HL-60 (cell line): Measurements from ENCODE around the gene DNAJA3.

Source experiments
- DNase-seq, 2 experiments: peaks; one replicate each; pipeline ENCODE4 v3.0.0-alpha.2; 2010 to 2020; ENCODE audit warnings: low read depth in 1 of 2, low spot score in 1 of 2
- H3K27ac ChIP-seq: fragments of 250-450 bp; sonication (Bioruptor Pico); replicated peaks from 2 replicates; pipeline ENCODE4 v1.5.1; 2020; ENCODE audit warnings: mild to moderate bottlenecking, moderate library complexity
- H3K27me3 ChIP-seq: fragments of 250-450 bp; sonication (Bioruptor Pico); 2 replicates; pipeline ENCODE4 v1.5.1; 2021; ENCODE audit warnings: mild to moderate bottlenecking, moderate library complexity; ENCODE audit not compliant: insufficient read depth, poor library complexity, severe bottlenecking
- H3K4me3 ChIP-seq: replicated peaks from 2 replicates; pipeline ENCODE4 v1.5.1; 2011; ENCODE audit warnings: mild to moderate bottlenecking, control low read depth, low read length; ENCODE audit not compliant: insufficient read depth
- CTCF ChIP-seq: IDR thresholded peaks from one replicate; pipeline ENCODE4 v1.5.1; 2011; ENCODE audit warnings: low read length, control low read depth, inconsistent platforms; ENCODE audit not compliant: insufficient read depth
- GABPA ChIP-seq: IDR thresholded peaks from 2 replicates; pipeline ENCODE4 v1.6.1; 2012; ENCODE audit warnings: low read depth
- POLR2AphosphoS5 ChIP-seq: IDR thresholded peaks from 2 replicates; pipeline ENCODE4 v1.6.1; 2012; ENCODE audit warnings: low read depth
- REST ChIP-seq: IDR thresholded peaks from 2 replicates; pipeline ENCODE4 v1.6.1; 2012; ENCODE audit warnings: low read depth; ENCODE audit not compliant: insufficient replicate concordance
- SPI1 ChIP-seq: IDR thresholded peaks from 2 replicates; pipeline ENCODE4 v1.6.1; 2012; ENCODE audit warnings: low read depth, mild to moderate bottlenecking, borderline replicate concordance

The DNAJA3 gene

GRCh38 chr16:4499196-4499555 lies 73.5 kb downstream of the DNAJA3 start:
- no peaks in the 10 kb centered on the region for H3K27me3 ChIP-seq
- no peak overlapping the region for H3K4me3 ChIP-seq
- TF ChIP-seq CTCF (no peak), REST (no peak), SPI1 (no peak), GABPA (no peak), POLR2AphosphoS5 (no peak)
- no peak overlapping the region for H3K27ac ChIP-seq
- DNase-seq = no peak

- no peak overlapping the region for H3K4me3 ChIP-seq
- TF ChIP-seq REST (no peak), GABPA (no peak), SPI1 (no peak), POLR2AphosphoS5 (no peak), CTCF (no peak)
- no peak overlapping the region for H3K27ac ChIP-seq
- DNase-seq = no peak
- H3K27me3 ChIP-seq = no peaks in the 10 kb centered on the region
These were observed 74.6 kb downstream of the DNAJA3 start for GRCh38 chr16:4500272-4500671.

GRCh38 chr16:4501071-4501478 lies 75.4 kb downstream of the DNAJA3 start:
- no peak overlapping the region for H3K4me3 ChIP-seq
- H3K27me3 ChIP-seq = no peaks in the 10 kb centered on the region
- DNase-seq = no peak
- H3K27ac ChIP-seq = no peak overlapping the region
- no peak for TF ChIP-seq SPI1
- no peak for TF ChIP-seq GABPA
- no peak for TF ChIP-seq REST
- TF ChIP-seq POLR2AphosphoS5 = no peak
- no peak for TF ChIP-seq CTCF
